H1 (cell line): ENCODE results near the gene ZGLP1. TPM values are rescaled to one million over a fixed set of nuclear protein-coding genes. Genes with fewer than 3 reads are reported as not detected.

Source experiments
- CTCF ChIA-PET: fragments of 300-600 bp; sonication (Branson Sonifier 250); formaldehyde crosslinking; loops from one replicate; lab custom pipeline; 2021; ENCODE audit not compliant: partially characterized antibody; lab: Charles Lee
- POLR2A ChIA-PET: fragments of 300-600 bp; sonication (Branson Sonifier 250); formaldehyde crosslinking; loops from one replicate; lab custom pipeline; 2021; ENCODE audit warnings: inconsistent platforms; ENCODE audit not compliant: partially characterized antibody; lab: Charles Lee
- DNase-seq, 2 experiments: peaks; one replicate each; pipeline versions ENCODE4 v3.0.0 to v3.0.0-alpha.2; 2010 to 2022; ENCODE audit warnings: low spot score in 2 of 2, low read depth in 1 of 2, mixed read lengths in 1 of 2
- FAIRE-seq: peaks from 2 replicates; lab custom pipeline; 2011; peaks lifted over from hg19 to GRCh38; lab: Jason Lieb, UNC
- H2AFZ ChIP-seq: 2 replicates; pipeline ENCODE4 v1.8.1; 2012; ENCODE audit warnings: low read length, inconsistent platforms
- H2AK5ac ChIP-seq: 2 replicates; pipeline ENCODE4 v1.6.1; 2013; ENCODE audit warnings: low read depth, low read length
- H2BK120ac ChIP-seq: replicated peaks from 2 replicates; pipeline ENCODE3; 2013; ENCODE audit warnings: low read depth, low read length, inconsistent platforms
- H2BK12ac ChIP-seq: 2 replicates; pipeline ENCODE4 v1.6.1; 2013; ENCODE audit warnings: low read depth, low read length
- H2BK15ac ChIP-seq: 2 replicates; pipeline ENCODE4 v1.6.1; 2013; ENCODE audit warnings: low read length
- H2BK20ac ChIP-seq: 2 replicates; pipeline ENCODE4 v1.6.1; 2013; ENCODE audit warnings: low read length
- H2BK5ac ChIP-seq: 2 replicates; pipeline ENCODE4 v1.6.1; 2013; ENCODE audit warnings: low read depth, low read length
- H3K14ac ChIP-seq: 2 replicates; pipeline ENCODE4 v1.6.1; 2013; ENCODE audit warnings: inconsistent platforms; ENCODE audit not compliant: insufficient read length
- H3K18ac ChIP-seq: 2 replicates; pipeline ENCODE4 v1.6.1; 2013; ENCODE audit warnings: low read length; ENCODE audit errors: extremely low read depth
- H3K23ac ChIP-seq: 2 replicates; pipeline ENCODE4 v1.6.1; 2013; ENCODE audit warnings: inconsistent platforms; ENCODE audit not compliant: insufficient read length
- H3K23me2 ChIP-seq: 2 replicates; pipeline ENCODE4 v1.6.1; 2013; ENCODE audit warnings: low read depth, low read length
- H3K27ac ChIP-seq: 2 replicates; pipeline ENCODE4 v1.6.1; 2011; ENCODE audit warnings: low read depth, low read length, inconsistent platforms
- H3K27me3 ChIP-seq, 4 experiments: replicated peaks in 1 of 4; 1 replicate in 1 of 4; 2 replicates in 3 of 4; pipeline versions ENCODE4 v1.6.1 to v1.8.1; 2011 to 2013; ENCODE audit warnings: low read length in 3 of 4, mild to moderate bottlenecking in 3 of 4, inconsistent platforms in 2 of 4, mixed read lengths in 2 of 4, moderate library complexity in 1 of 4; ENCODE audit not compliant: control insufficient read depth in 3 of 4, insufficient read depth in 3 of 4; ENCODE audit errors: extremely low read depth in 1 of 4
- H3K36me3 ChIP-seq, 4 experiments: 2 replicates each; pipeline versions ENCODE4 v1.6.1 to v1.8.1; 2011 to 2013; ENCODE audit warnings: mild to moderate bottlenecking in 4 of 4, low read length in 3 of 4, moderate library complexity in 2 of 4, control low read depth in 1 of 4, inconsistent platforms in 1 of 4; ENCODE audit not compliant: insufficient read depth in 4 of 4, control insufficient read depth in 2 of 4
- H3K4ac ChIP-seq: replicated peaks from 2 replicates; pipeline ENCODE3; 2013; ENCODE audit warnings: low read length, low read depth, mixed read lengths, inconsistent platforms; ENCODE audit not compliant: insufficient read length
- H3K4me1 ChIP-seq, 4 experiments: replicated peaks in 1 of 4; 1 replicate in 1 of 4; 2 replicates in 3 of 4; pipeline versions ENCODE4 v1.6.1 to v1.8.1; 2011 to 2013; ENCODE audit warnings: low read length in 3 of 4, inconsistent platforms in 2 of 4, mixed read lengths in 1 of 4; ENCODE audit not compliant: insufficient read depth in 4 of 4, control insufficient read depth in 3 of 4
- H3K4me2 ChIP-seq, 2 experiments: 2 replicates each; pipeline versions ENCODE4 v1.6.1 to v1.8.1; 2011 to 2013; ENCODE audit warnings: low read depth in 2 of 2, low read length in 2 of 2, control low read depth in 1 of 2, inconsistent platforms in 1 of 2, mild to moderate bottlenecking in 1 of 2; ENCODE audit not compliant: insufficient read depth in 1 of 2
- H3K4me3 ChIP-seq, 4 experiments: fragments of 200-600, 300-600 bp in 1 of 4; sonication (generic), shearing (Covaris generic), sonication (Bioruptor Twin) in 1 of 4; 2 replicates each; pipeline versions ENCODE4 v1.5.1 to v1.8.1; 2011 to 2016; ENCODE audit warnings: low read length in 4 of 4, low read depth in 3 of 4, control low read depth in 2 of 4, inconsistent platforms in 2 of 4, mild to moderate bottlenecking in 2 of 4, mixed read lengths in 1 of 4, moderate library complexity in 1 of 4; ENCODE audit not compliant: insufficient read depth in 2 of 4; ENCODE audit errors: extremely low read depth in 1 of 4
- H3K56ac ChIP-seq: replicated peaks from 2 replicates; pipeline ENCODE3; 2013; ENCODE audit warnings: low read depth, mild to moderate bottlenecking, mixed read lengths, low read length, inconsistent platforms; ENCODE audit not compliant: insufficient read length
- H3K79me1 ChIP-seq: 2 replicates; pipeline ENCODE4 v1.6.1; 2013; ENCODE audit warnings: low read depth, low read length, control low read depth
- H3K79me2 ChIP-seq, 2 experiments: 2 replicates each; pipeline versions ENCODE4 v1.6.1 to v1.8.1; 2012 to 2013; ENCODE audit warnings: low read length in 2 of 2, mild to moderate bottlenecking in 2 of 2, inconsistent platforms in 1 of 2; ENCODE audit not compliant: insufficient read depth in 2 of 2, control insufficient read depth in 1 of 2
- H3K9ac ChIP-seq, 4 experiments: replicated peaks in 1 of 4; 1 replicate in 1 of 4; 2 replicates in 3 of 4; pipeline versions ENCODE4 v1.6.1 to v1.8.1; 2011 to 2013; ENCODE audit warnings: low read depth in 3 of 4, low read length in 3 of 4, control low read depth in 2 of 4, mild to moderate bottlenecking in 2 of 4, moderate library complexity in 2 of 4, inconsistent platforms in 1 of 4; ENCODE audit errors: extremely low read depth in 1 of 4
- H3K9me3 ChIP-seq, 2 experiments: 2 replicates each; pipeline versions ENCODE4 v1.6.1 to v1.8.1; 2012 to 2013; ENCODE audit warnings: mild to moderate bottlenecking in 2 of 2, moderate library complexity in 2 of 2, control low read depth in 1 of 2, inconsistent platforms in 1 of 2, low read depth in 1 of 2, low read length in 1 of 2, mixed read lengths in 1 of 2; ENCODE audit not compliant: insufficient read depth in 2 of 2
- H4K20me1 ChIP-seq, 2 experiments: replicated peaks in 1 of 2; 2 replicates each; pipeline versions ENCODE3 to v1.8.1; 2011 to 2013; ENCODE audit warnings: inconsistent platforms in 2 of 2, low read length in 2 of 2, mild to moderate bottlenecking in 1 of 2; ENCODE audit not compliant: insufficient read depth in 2 of 2, control insufficient read depth in 1 of 2
- H4K5ac ChIP-seq: 2 replicates; pipeline ENCODE4 v1.6.1; 2013; ENCODE audit warnings: low read length, low read depth, mixed read lengths, inconsistent platforms; ENCODE audit not compliant: insufficient read length
- H4K8ac ChIP-seq: 2 replicates; pipeline ENCODE4 v1.8.0; 2013; ENCODE audit warnings: mild to moderate bottlenecking, moderate library complexity, low read length, inconsistent platforms; ENCODE audit not compliant: insufficient read depth; ENCODE audit errors: extremely low read depth
- H4K91ac ChIP-seq: replicated peaks from 2 replicates; pipeline ENCODE3; 2013; ENCODE audit warnings: low read length, mixed read lengths, inconsistent platforms; ENCODE audit not compliant: insufficient read length
- CHD2 ChIP-seq: IDR thresholded peaks from 2 replicates; pipeline ENCODE4 v1.6.1; 2012; ENCODE audit warnings: low read length, improper control_type of control experiment
- FOSL1 ChIP-seq: IDR thresholded peaks from 2 replicates; pipeline ENCODE4 v1.6.1; 2011; ENCODE audit warnings: mild to moderate bottlenecking, low read depth, low read length, moderate library complexity; ENCODE audit not compliant: insufficient read depth
- JUN ChIP-seq: IDR thresholded peaks from 2 replicates; pipeline ENCODE4 v1.6.1; 2011; ENCODE audit warnings: low read depth, mild to moderate bottlenecking, improper control_type of control experiment, low read length
- KDM1A ChIP-seq: fragments of 200-600, 300-600 bp; sonication (generic); IDR thresholded peaks from 2 replicates; pipeline ENCODE4 v1.7.1; 2016; ENCODE audit warnings: mild to moderate bottlenecking, low read length, borderline replicate concordance
- KDM5A ChIP-seq: fragments of 200-600 bp; IDR thresholded peaks from 2 replicates; pipeline ENCODE4 v1.7.1; 2012; ENCODE audit warnings: mild to moderate bottlenecking, low read length, inconsistent platforms, mixed read lengths
- NANOG ChIP-seq: IDR thresholded peaks from 2 replicates; pipeline ENCODE4 v1.6.1; 2011; ENCODE audit warnings: low read length, low read depth, mild to moderate bottlenecking, inconsistent platforms; ENCODE audit not compliant: insufficient read depth, poor library complexity, severe bottlenecking
- POLR2AphosphoS5 ChIP-seq: IDR thresholded peaks from 2 replicates; pipeline ENCODE4 v1.6.1; 2011; ENCODE audit warnings: low read depth, low read length
- RNF2 ChIP-seq: fragments of 200-900, 300-1000 bp; sonication (generic); IDR thresholded peaks from 2 replicates; pipeline ENCODE4 v1.7.1; 2016; ENCODE audit warnings: borderline replicate concordance, low read depth, mild to moderate bottlenecking, antibody characterized with exemption, low read length; ENCODE audit not compliant: poor library complexity, severe bottlenecking; ENCODE audit errors: missing control alignments
- SIRT6 ChIP-seq: IDR thresholded peaks from one replicate; pipeline ENCODE4 v1.7.1; 2012; ENCODE audit warnings: low read length, inconsistent platforms
- SIX5 ChIP-seq: IDR thresholded peaks from 2 replicates; pipeline ENCODE4 v1.6.1; 2011; ENCODE audit warnings: mild to moderate bottlenecking, low read depth, low read length
- TBP ChIP-seq: IDR thresholded peaks from 2 replicates; pipeline ENCODE4 v1.6.1; 2011; ENCODE audit warnings: low read depth, low read length, improper control_type of control experiment
- WGBS, 2 experiments: shearing (Covaris generic) in 1 of 2; methylation state at CpG; one replicate each; pipeline versions ENCODE4 v1.1.6 to v1.1.7; 2013 to 2015; ENCODE audit warnings: low lambda C conversion rate in 2 of 2, mixed read lengths in 2 of 2, inconsistent platforms in 1 of 2, low coverage in 1 of 2, missing lambda C conversion rate in 1 of 2; ENCODE audit not compliant: insufficient replicate concordance in 2 of 2, insufficient coverage in 1 of 2, insufficient read length in 1 of 2; ENCODE audit errors: extremely low coverage in 1 of 2, missing lambda C conversion rate in 1 of 2; 5-methylcytosine and 5-hydroxymethylcytosine counted together
- polyA plus RNA-seq, 7 experiments: library from polyadenylated mRNA; depleted of rRNA in 3 of 7; stranded (reverse) in 5 of 7; unstranded in 2 of 7; fragments of >200 nt in 5 of 7; fragments of 200-250 nt in 2 of 7; gene quantifications; 1 replicate in 5 of 7; 2 replicates in 1 of 7; 4 replicates in 1 of 7; pipeline versions ENCODE4 v1.2.1 to v1.2.3, GENCODE V29; 2011 to 2013; ENCODE audit warnings: missing spikeins in 2 of 7, mixed read lengths in 2 of 7
- total RNA-seq: library from RNA; stranded (reverse); fragmentation: NEBNext Ultra II Directional; extraction: Animal tissue kit (Norgen Biotek cat#: 25700); gene quantifications from 2 replicates; pipeline ENCODE4 v1.2.1, GENCODE V29; 2021
- TF ChIP-seq, protein P1 (sequence below): IDR thresholded peaks from 2 replicates; pipeline ENCODE4 v1.6.1; 2012; ENCODE audit warnings: inconsistent platforms

The ZGLP1 gene
- total and polyA plus RNA-seq, 2 of the 8 experiments (the other 6 are each of a cell fraction or from before 2014, with no cell fraction given) = 4.2 to 5.1 TPM

DNA sequence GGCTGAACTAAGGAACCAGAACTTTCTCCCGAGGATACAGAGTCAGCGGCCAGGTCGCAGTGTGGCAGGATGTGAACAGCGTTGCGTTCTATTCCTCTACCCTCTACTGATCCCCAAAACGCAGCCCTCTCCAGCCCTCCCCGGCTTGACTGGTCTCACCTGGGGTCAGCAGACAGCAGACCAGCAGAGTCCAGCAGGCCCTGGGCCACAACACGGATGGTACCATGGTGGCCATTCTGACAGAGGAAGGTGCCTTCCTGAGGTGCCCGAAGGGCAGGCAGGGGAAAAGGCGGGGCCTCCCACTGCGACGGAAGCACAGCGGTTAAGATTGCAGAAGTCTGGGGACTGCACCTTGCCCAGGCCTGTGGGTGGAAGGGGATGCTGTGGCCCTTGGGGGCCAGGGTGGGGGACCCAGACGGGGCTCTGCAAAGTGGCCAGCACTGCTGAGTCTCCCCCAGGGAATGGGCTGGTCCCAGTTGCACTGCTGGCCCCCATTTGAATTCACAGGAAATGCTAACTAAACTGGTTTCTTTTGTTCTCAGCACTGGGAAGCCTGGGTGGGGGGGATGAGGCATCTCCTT, 29.9 kb upstream of the ZGLP1 start, which contains the start of gene ICAM3:
Gene ICAM3, minus strand, starts transcription at position 245 of the 581 bp plus-strand sequence. Its CDS starts 10 bp downstream, at position 235.
- H2BK12ac ChIP-seq = peak within 1 kb of the TSS; percentile 92; the same call in 1 of the 2 replicates
- no peaks in the 10 kb centered on the region; a peak in 1 of 8 replicates for H3K36me3 ChIP-seq
- no peak within 1 kb of the TSS for H3K23ac ChIP-seq
- peak within 1 kb of the TSS; percentile 49; the same call in 1 of the 2 replicates for H2BK20ac ChIP-seq
- POLR2A ChIA-PET = interaction anchor here (1.4 kb wide), 1 partner anchor 10 kb away, joined by 3 read pairs; no protein-coding TSS in a partner anchor
- no peak within 1 kb of the TSS for H3K56ac ChIP-seq
- DNase-seq = peak in 1 of 2 experiments; percentile 64
- H3K27ac ChIP-seq = no peak within 1 kb of the TSS
- H3K9ac ChIP-seq = no peak within 1 kb of the TSS
- CTCF ChIA-PET = interaction anchor here (1.5 to 2.3 kb wide), 2 partner anchors 50 to 80 kb away, joined by 4 to 9 read pairs; no protein-coding TSS in a partner anchor
- no peak for FAIRE-seq
- H2AFZ ChIP-seq = peak within 1 kb of the TSS; percentile 69
- H3K18ac ChIP-seq = peak within 1 kb of the TSS; percentile 75; the same call in 1 of the 2 replicates
- peaks cover 0 to 11% (median 6%) of the 10 kb centered on the region in 4 experiments; a peak in 6 of 7 replicates for H3K4me1 ChIP-seq
- peak within 1 kb of the TSS; percentile 22 for H3K4ac ChIP-seq
- no peak within 1 kb of the TSS; the same call in 1 of the 2 replicates for H4K8ac ChIP-seq
- peak within 1 kb of the TSS; percentile 65 for H4K91ac ChIP-seq
- H3K4me2 ChIP-seq = peak within 1 kb of the TSS in 1 of 2 experiments; percentile 15; a peak in 1 of 4 replicates
- H3K23me2 ChIP-seq = peaks cover 4% of the 10 kb centered on the region
- H2AK5ac ChIP-seq = peak within 1 kb of the TSS; percentile 60; the same call in 1 of the 2 replicates
- no peak within 1 kb of the TSS for H4K5ac ChIP-seq
- H3K27me3 ChIP-seq = peaks cover 0 to 3% (median 0%) of the 10 kb centered on the region in 4 experiments; a peak in 2 of 7 replicates
- H3K14ac ChIP-seq = no peak within 1 kb of the TSS
- H2BK120ac ChIP-seq = peak within 1 kb of the TSS; percentile 84
- peak within 1 kb of the TSS; percentile 74; the same call in 1 of the 2 replicates for H2BK5ac ChIP-seq
- H4K20me1 ChIP-seq = no peaks in the 10 kb centered on the region
- H3K9me3 ChIP-seq = no peaks in the 10 kb centered on the region
- no peak within 1 kb of the TSS for H3K4me3 ChIP-seq
- no peaks in the 10 kb centered on the region; the same call in 1 of the 2 replicates for H3K79me1 ChIP-seq
- 59% methylated on average over 14 of the region's 14 CpGs; no CpG with 5 or more reads in 1 of the 2 experiments for WGBS, 2 experiments
- peak within 1 kb of the TSS; percentile 89; the same call in 1 of the 2 replicates for H2BK15ac ChIP-seq
- H3K79me2 ChIP-seq = no peaks in the 10 kb centered on the region
- TF ChIP-seq CHD2 (no peak), JUN (no peak), TBP (no peak), KDM1A (no peak), POLR2AphosphoS5 (no peak), FOSL1 (no peak), RNF2 (no peak), NANOG (no peak), KDM5A (no peak), SIRT6 (no peak), SIX5 (no peak)
- TF ChIP-seq, protein P1, sequence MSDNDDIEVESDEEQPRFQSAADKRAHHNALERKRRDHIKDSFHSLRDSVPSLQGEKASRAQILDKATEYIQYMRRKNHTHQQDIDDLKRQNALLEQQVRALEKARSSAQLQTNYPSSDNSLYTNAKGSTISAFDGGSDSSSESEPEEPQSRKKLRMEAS = no peak
